HepG2 (cell line): ENCODE measurements around the gene TFF2. TPM values are rescaled to one million over a fixed set of nuclear protein-coding genes. Genes with fewer than 3 reads are reported as not detected.
A peak's percentile ranks its signal among the peaks of the same experiment; 100 is the strongest.

ENCODE experiments used
- GABPB1 ChIP-seq: IDR thresholded peaks from 2 replicates; pipeline ENCODE4 v1.6.1; 2016; ENCODE audit warnings: mild to moderate bottlenecking, missing genetic modification reagents, moderate library complexity, missing compliant biosample characterization
- HDAC6 ChIP-seq: fragments of 200-600 bp; sonication (generic); IDR thresholded peaks from 2 replicates; pipeline ENCODE4 v1.7.0; 2017; ENCODE audit warnings: mild to moderate bottlenecking, antibody characterized with exemption, low read length, low read depth
- KAT8 ChIP-seq: IDR thresholded peaks from 2 replicates; pipeline ENCODE4 v1.6.1; 2016; ENCODE audit warnings: missing genetic modification reagents, missing compliant biosample characterization
- LBX2 ChIP-seq: sonication (generic); formaldehyde crosslinking; IDR thresholded peaks from 2 replicates; pipeline ENCODE4 v1.5.0; 2020; ENCODE audit warnings: missing genetic modification reagents, mild to moderate bottlenecking, borderline replicate concordance
- MED8 ChIP-seq: sonication (generic); formaldehyde crosslinking; IDR thresholded peaks from 2 replicates; pipeline ENCODE4 v1.8.1; 2023; ENCODE audit warnings: mild to moderate bottlenecking, missing genetic modification reagents; ENCODE audit not compliant: insufficient replicate concordance
- MTA3 ChIP-seq: sonication (generic); formaldehyde crosslinking; IDR thresholded peaks from 2 replicates; pipeline ENCODE4 v1.4.0; 2020; ENCODE audit warnings: missing genetic modification reagents
- POLR2A ChIP-seq, 2 experiments: IDR thresholded peaks; 2 replicates each; pipeline ENCODE4 v1.6.1; 2011; ENCODE audit warnings: low read depth in 2 of 2, low read length in 2 of 2, mild to moderate bottlenecking in 1 of 2, moderate library complexity in 1 of 2; ENCODE audit not compliant: insufficient read depth in 1 of 2
- POLR2G ChIP-seq: fragments of 200-400 bp; formaldehyde crosslinking; IDR thresholded peaks from 2 replicates; pipeline ENCODE4 v1.6.1; 2018; ENCODE audit warnings: mild to moderate bottlenecking, low read depth, low read length, moderate library complexity
- RFXAP ChIP-seq: sonication (generic); formaldehyde crosslinking; IDR thresholded peaks from 2 replicates; pipeline ENCODE4 v1.4.0; 2020; ENCODE audit warnings: missing genetic modification reagents, borderline replicate concordance
- RNF2 ChIP-seq: fragments of 450-650 bp; conservative IDR thresholded peaks from 2 replicates; pipeline ENCODE4 v1.6.1; 2016; ENCODE audit warnings: low read depth
- SP140L ChIP-seq: sonication (generic); formaldehyde crosslinking; IDR thresholded peaks from 2 replicates; pipeline ENCODE4 v1.4.0; 2020; ENCODE audit warnings: missing genetic modification reagents, borderline replicate concordance
- TAF15 ChIP-seq: fragments of 200-400 bp; formaldehyde crosslinking; IDR thresholded peaks from one replicate; pipeline ENCODE4 v1.6.1; 2018; ENCODE audit warnings: mild to moderate bottlenecking, low read depth, low read length; ENCODE audit not compliant: poor library complexity, severe bottlenecking
- UBTF ChIP-seq: sonication (generic); formaldehyde crosslinking; IDR thresholded peaks from 2 replicates; pipeline ENCODE4 v1.4.0; 2020; ENCODE audit warnings: mild to moderate bottlenecking, missing genetic modification reagents
- YEATS4 ChIP-seq: sonication (generic); formaldehyde crosslinking; IDR thresholded peaks from 2 replicates; pipeline ENCODE4 v1.4.0; 2020; ENCODE audit warnings: missing genetic modification reagents, borderline replicate concordance
- ZNF207 ChIP-seq: fragments of 450-650 bp; IDR thresholded peaks from 2 replicates; pipeline ENCODE4 v1.6.1; 2016; ENCODE audit warnings: antibody characterized with exemption, borderline replicate concordance
- ZNF317 ChIP-seq: sonication (generic); formaldehyde crosslinking; IDR thresholded peaks from 2 replicates; pipeline ENCODE4 v1.5.0; 2020; ENCODE audit warnings: mild to moderate bottlenecking, missing genetic modification reagents
- polyA plus RNA-seq, 8 experiments: library from polyadenylated mRNA; depleted of rRNA in 3 of 8; stranded (reverse) in 7 of 8; unstranded in 1 of 8; fragments of >200 nt; fragmentation: Illumina TruSeq in 4 of 8; extraction: Trizol in 4 of 8; gene quantifications; 2 replicates each; pipeline versions ENCODE4 v1.2.1 to v1.2.3, GENCODE V29; 2011 to 2016; ENCODE audit warnings: low read depth in 4 of 8, missing spikeins in 1 of 8, mixed read lengths in 1 of 8; ENCODE audit not compliant: insufficient read depth in 1 of 8
- total RNA-seq, 5 experiments: library from RNA; depleted of rRNA; stranded (reverse); fragments of >200 nt; fragmentation: Illumina TruSeq; extraction: Trizol; gene quantifications; 2 replicates each; pipeline ENCODE4 v1.2.3, GENCODE V29; 2016; ENCODE audit warnings: low read depth in 1 of 5
- TF ChIP-seq, protein P1 (sequence below): sonication (generic); formaldehyde crosslinking; IDR thresholded peaks from 2 replicates; pipeline ENCODE4 v1.4.0; 2020; ENCODE audit warnings: missing genetic modification reagents
- TF ChIP-seq, protein P2 (sequence below): sonication (generic); formaldehyde crosslinking; IDR thresholded peaks from 2 replicates; pipeline ENCODE4 v1.8.0; 2022; ENCODE audit warnings: mild to moderate bottlenecking, missing genetic modification reagents; ENCODE audit not compliant: insufficient replicate concordance
- TF ChIP-seq, protein P3 (sequence below): sonication (generic); formaldehyde crosslinking; conservative IDR thresholded peaks from 2 replicates; pipeline ENCODE4 v1.8.0; 2022; ENCODE audit warnings: mild to moderate bottlenecking, moderate library complexity, missing genetic modification reagents
- TF ChIP-seq, protein P4 (sequence below): sonication (generic); formaldehyde crosslinking; IDR thresholded peaks from 2 replicates; pipeline ENCODE4 v1.4.0; 2020; ENCODE audit warnings: mild to moderate bottlenecking, low read depth, missing genetic modification reagents

Gene TFF2
- total and polyA plus RNA-seq, 2 of the 13 experiments (the other 11 are each of a cell fraction or from before 2014, with no cell fraction given), result 1.5 TPM; not detected in 1

- TF ChIP-seq LBX2, result no peak
- TF ChIP-seq RFXAP (CRISPR knock-in tag), result no peak
- no peak for TF ChIP-seq KAT8 (CRISPR knock-in tag)
- no peak; the same call in 1 of the 2 replicates for TF ChIP-seq ZNF317 (CRISPR knock-in tag)
- TF ChIP-seq UBTF (CRISPR knock-in tag), result peak; percentile 40
- TF ChIP-seq, protein P1, sequence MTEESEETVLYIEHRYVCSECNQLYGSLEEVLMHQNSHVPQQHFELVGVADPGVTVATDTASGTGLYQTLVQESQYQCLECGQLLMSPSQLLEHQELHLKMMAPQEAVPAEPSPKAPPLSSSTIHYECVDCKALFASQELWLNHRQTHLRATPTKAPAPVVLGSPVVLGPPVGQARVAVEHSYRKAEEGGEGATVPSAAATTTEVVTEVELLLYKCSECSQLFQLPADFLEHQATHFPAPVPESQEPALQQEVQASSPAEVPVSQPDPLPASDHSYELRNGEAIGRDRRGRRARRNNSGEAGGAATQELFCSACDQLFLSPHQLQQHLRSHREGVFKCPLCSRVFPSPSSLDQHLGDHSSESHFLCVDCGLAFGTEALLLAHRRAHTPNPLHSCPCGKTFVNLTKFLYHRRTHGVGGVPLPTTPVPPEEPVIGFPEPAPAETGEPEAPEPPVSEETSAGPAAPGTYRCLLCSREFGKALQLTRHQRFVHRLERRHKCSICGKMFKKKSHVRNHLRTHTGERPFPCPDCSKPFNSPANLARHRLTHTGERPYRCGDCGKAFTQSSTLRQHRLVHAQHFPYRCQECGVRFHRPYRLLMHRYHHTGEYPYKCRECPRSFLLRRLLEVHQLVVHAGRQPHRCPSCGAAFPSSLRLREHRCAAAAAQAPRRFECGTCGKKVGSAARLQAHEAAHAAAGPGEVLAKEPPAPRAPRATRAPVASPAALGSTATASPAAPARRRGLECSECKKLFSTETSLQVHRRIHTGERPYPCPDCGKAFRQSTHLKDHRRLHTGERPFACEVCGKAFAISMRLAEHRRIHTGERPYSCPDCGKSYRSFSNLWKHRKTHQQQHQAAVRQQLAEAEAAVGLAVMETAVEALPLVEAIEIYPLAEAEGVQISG (CRISPR knock-in tag), result peak; percentile 72
- TF ChIP-seq, protein P2, sequence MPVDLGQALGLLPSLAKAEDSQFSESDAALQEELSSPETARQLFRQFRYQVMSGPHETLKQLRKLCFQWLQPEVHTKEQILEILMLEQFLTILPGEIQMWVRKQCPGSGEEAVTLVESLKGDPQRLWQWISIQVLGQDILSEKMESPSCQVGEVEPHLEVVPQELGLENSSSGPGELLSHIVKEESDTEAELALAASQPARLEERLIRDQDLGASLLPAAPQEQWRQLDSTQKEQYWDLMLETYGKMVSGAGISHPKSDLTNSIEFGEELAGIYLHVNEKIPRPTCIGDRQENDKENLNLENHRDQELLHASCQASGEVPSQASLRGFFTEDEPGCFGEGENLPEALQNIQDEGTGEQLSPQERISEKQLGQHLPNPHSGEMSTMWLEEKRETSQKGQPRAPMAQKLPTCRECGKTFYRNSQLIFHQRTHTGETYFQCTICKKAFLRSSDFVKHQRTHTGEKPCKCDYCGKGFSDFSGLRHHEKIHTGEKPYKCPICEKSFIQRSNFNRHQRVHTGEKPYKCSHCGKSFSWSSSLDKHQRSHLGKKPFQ (CRISPR knock-in tag), result no peak
- TF ChIP-seq POLR2A (IDR thresholded peaks at IDR 0.05; ENCODE audit: insufficient read depth in 1 of 2, low read depth in 2 of 2, low read length in 2 of 2), result peak; percentile 37 to 45; a peak in 1 of 4 replicates
- TF ChIP-seq, protein P3, sequence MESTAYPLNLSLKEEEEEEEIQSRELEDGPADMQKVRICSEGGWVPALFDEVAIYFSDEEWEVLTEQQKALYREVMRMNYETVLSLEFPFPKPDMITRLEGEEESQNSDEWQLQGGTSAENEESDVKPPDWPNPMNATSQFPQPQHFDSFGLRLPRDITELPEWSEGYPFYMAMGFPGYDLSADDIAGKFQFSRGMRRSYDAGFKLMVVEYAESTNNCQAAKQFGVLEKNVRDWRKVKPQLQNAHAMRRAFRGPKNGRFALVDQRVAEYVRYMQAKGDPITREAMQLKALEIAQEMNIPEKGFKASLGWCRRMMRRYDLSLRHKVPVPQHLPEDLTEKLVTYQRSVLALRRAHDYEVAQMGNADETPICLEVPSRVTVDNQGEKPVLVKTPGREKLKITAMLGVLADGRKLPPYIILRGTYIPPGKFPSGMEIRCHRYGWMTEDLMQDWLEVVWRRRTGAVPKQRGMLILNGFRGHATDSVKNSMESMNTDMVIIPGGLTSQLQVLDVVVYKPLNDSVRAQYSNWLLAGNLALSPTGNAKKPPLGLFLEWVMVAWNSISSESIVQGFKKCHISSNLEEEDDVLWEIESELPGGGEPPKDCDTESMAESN (CRISPR knock-in tag), result no peak
- no peak for TF ChIP-seq RNF2
- TF ChIP-seq YEATS4, result no peak; the same call in 1 of the 2 replicates
- TF ChIP-seq, protein P4, sequence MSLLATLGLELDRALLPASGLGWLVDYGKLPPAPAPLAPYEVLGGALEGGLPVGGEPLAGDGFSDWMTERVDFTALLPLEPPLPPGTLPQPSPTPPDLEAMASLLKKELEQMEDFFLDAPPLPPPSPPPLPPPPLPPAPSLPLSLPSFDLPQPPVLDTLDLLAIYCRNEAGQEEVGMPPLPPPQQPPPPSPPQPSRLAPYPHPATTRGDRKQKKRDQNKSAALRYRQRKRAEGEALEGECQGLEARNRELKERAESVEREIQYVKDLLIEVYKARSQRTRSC (CRISPR knock-in tag), result no peak
- no peak for TF ChIP-seq ZNF207
- no peak for TF ChIP-seq MED8 (CRISPR knock-in tag)
- TF ChIP-seq MTA3 (CRISPR knock-in tag), result no peak
- peak; percentile 62 for TF ChIP-seq GABPB1 (CRISPR knock-in tag)
- no peak for TF ChIP-seq TAF15
- TF ChIP-seq SP140L (CRISPR knock-in tag), result no peak
- no peak for TF ChIP-seq HDAC6
- peak; percentile 66 for TF ChIP-seq POLR2G
These were observed 35.4 kb downstream of the TFF2 start, which contains the start of gene TFF3 (continued) for GRCh38 chr21:42315296-42315891.
